ENCODE measurements around the gene ILF3. TPM values are rescaled to one million over a fixed set of nuclear protein-coding genes. Genes with fewer than 3 reads are reported as not detected.

The ILF3 gene
- total RNA-seq, 1 donor from 2014 or later, result 97.4 TPM

- DNase-seq (ENCODE audit: low read depth) (no peak), FAIRE-seq (no peak)
- peaks cover 7% of the 10 kb centered on the region for H3K36me3 ChIP-seq (ENCODE audit: control insufficient read depth, insufficient read depth, low read length)
- no peaks in the 10 kb centered on the region for H3K27me3 ChIP-seq (ENCODE audit: control insufficient read depth, insufficient read depth, low read length)
- TF ChIP-seq, protein P1, sequence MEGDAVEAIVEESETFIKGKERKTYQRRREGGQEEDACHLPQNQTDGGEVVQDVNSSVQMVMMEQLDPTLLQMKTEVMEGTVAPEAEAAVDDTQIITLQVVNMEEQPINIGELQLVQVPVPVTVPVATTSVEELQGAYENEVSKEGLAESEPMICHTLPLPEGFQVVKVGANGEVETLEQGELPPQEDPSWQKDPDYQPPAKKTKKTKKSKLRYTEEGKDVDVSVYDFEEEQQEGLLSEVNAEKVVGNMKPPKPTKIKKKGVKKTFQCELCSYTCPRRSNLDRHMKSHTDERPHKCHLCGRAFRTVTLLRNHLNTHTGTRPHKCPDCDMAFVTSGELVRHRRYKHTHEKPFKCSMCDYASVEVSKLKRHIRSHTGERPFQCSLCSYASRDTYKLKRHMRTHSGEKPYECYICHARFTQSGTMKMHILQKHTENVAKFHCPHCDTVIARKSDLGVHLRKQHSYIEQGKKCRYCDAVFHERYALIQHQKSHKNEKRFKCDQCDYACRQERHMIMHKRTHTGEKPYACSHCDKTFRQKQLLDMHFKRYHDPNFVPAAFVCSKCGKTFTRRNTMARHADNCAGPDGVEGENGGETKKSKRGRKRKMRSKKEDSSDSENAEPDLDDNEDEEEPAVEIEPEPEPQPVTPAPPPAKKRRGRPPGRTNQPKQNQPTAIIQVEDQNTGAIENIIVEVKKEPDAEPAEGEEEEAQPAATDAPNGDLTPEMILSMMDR (IDR thresholded peaks at IDR 0.05; ENCODE audit: insufficient read depth, low read length, severe bottlenecking), result no peak
- no peak overlapping the region for H3K4me3 ChIP-seq (ENCODE audit: low read depth, low read length)
Measured at GRCh38 chr19:10725415-10725814, 71.3 kb downstream of the ILF3 start.

DNA sequence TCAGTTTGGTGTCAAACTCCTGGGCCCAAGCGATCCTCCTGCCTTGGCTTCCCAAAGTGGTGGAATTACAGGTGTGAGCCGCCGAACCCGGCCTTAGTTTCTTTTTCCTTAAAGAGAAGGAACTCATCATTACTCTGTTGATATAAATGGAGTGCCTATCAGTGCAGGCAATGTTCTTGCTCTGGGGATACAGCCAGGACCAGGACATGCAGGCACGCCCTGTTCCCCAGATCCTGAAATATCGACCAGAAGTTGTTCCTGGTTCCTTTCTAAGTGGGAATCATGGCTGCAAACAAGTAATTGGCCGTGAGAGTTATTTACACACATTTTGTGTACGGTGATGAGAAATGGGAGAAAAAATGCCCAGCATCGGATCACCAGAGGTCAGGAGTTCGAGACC lies 72.1 kb downstream of the ILF3 start:
- H3K36me3 ChIP-seq (ENCODE audit: control insufficient read depth, insufficient read depth, low read length), result peaks cover 5% of the 10 kb centered on the region
- no peak for FAIRE-seq
- H3K27me3 ChIP-seq (ENCODE audit: control insufficient read depth, insufficient read depth, low read length), result no peaks in the 10 kb centered on the region
- TF ChIP-seq, protein P1 (IDR thresholded peaks at IDR 0.05; ENCODE audit: insufficient read depth, low read length, severe bottlenecking), result no peak
- no peak overlapping the region for H3K4me3 ChIP-seq (ENCODE audit: low read depth, low read length)
- DNase-seq (ENCODE audit: low read depth), result no peak

GRCh38 chr19:10727685-10728201 lies 73.6 kb downstream of the ILF3 start:
- Histone ChIP-seq H3K36me3 (ENCODE audit: control insufficient read depth, insufficient read depth, low read length) (peaks cover 5% of the 10 kb centered on the region), H3K4me3 (ENCODE audit: low read depth, low read length) (no peak overlapping the region), H3K27me3 (ENCODE audit: control insufficient read depth, insufficient read depth, low read length) (no peaks in the 10 kb centered on the region)
- TF ChIP-seq, protein P1 (IDR thresholded peaks at IDR 0.05; ENCODE audit: insufficient read depth, low read length, severe bottlenecking), result no peak
- FAIRE-seq (no peak), DNase-seq (ENCODE audit: low read depth) (no peak)

- Histone ChIP-seq H3K36me3 (ENCODE audit: control insufficient read depth, insufficient read depth, low read length) (peaks cover 5% of the 10 kb centered on the region), H3K27me3 (ENCODE audit: control insufficient read depth, insufficient read depth, low read length) (no peaks in the 10 kb centered on the region), H3K4me3 (ENCODE audit: low read depth, low read length) (no peak overlapping the region)
- FAIRE-seq (no peak), DNase-seq (ENCODE audit: low read depth) (no peak)
- TF ChIP-seq, protein P1 (IDR thresholded peaks at IDR 0.05; ENCODE audit: insufficient read depth, low read length, severe bottlenecking), result no peak
Measured at GRCh38 chr19:10729411-10729810, 75.3 kb downstream of the ILF3 start.

DNA sequence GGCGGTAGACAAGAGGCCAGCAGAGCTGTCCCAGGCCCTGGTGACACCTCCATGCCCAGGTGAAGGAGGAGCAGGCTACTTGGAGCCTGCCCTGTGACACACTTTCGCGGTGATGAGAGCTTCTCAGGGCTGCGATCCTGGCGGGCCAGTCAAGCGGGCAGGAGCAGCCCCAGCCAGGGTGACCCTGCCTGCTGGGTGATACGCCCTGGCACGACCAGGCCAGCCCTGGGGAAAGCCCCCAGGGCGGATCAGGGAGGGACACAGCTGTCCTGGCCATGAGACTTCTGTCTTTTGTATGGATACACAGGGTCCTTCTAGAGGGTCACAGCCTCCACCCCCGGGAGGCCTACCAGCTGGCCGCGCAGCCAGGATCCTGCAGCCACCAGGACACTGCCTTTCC lies 76.8 kb downstream of the ILF3 start:
- Histone ChIP-seq H3K4me3 (ENCODE audit: low read depth, low read length) (no peak overlapping the region), H3K36me3 (ENCODE audit: control insufficient read depth, insufficient read depth, low read length) (peaks cover 3% of the 10 kb centered on the region), H3K27me3 (ENCODE audit: control insufficient read depth, insufficient read depth, low read length) (no peaks in the 10 kb centered on the region)
- TF ChIP-seq, protein P1 (IDR thresholded peaks at IDR 0.05; ENCODE audit: insufficient read depth, low read length, severe bottlenecking), result no peak
- DNase-seq (ENCODE audit: low read depth) (no peak), FAIRE-seq (no peak)

DNA sequence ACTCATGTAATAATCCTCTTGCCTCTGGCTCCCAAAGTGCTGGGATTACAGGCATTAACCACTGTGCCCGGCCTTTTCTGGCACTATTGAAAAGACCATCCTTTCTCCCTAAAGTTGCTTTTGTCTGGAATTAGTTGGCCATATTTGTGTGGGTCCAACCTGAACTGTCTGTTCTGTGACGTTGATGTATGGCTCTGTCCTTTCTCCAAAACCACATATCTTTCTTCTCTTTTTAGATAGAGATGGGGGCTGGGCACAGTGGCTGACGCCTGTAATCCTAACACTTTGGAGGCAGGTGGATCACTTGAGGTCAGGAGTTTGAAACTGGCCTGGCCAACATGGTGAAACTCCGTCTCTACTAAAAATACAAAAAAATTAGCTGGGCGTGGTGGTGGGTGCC lies 81.6 kb downstream of the ILF3 start:
- no peak for DNase-seq (ENCODE audit: low read depth)
- no peak for FAIRE-seq
- no peak overlapping the region for H3K4me3 ChIP-seq (ENCODE audit: low read depth, low read length)
- H3K27me3 ChIP-seq (ENCODE audit: control insufficient read depth, insufficient read depth, low read length), result no peaks in the 10 kb centered on the region
- no peaks in the 10 kb centered on the region for H3K36me3 ChIP-seq (ENCODE audit: control insufficient read depth, insufficient read depth, low read length)
- TF ChIP-seq, protein P1 (IDR thresholded peaks at IDR 0.05; ENCODE audit: insufficient read depth, low read length, severe bottlenecking), result no peak
